GM12878 (cell line): Measurements from ENCODE around the gene TAS2R16. TPM values are rescaled to one million over a fixed set of nuclear protein-coding genes. Genes with fewer than 3 reads are reported as not detected.

Source experiments
- polyA plus RNA-seq, 11 experiments: library from polyadenylated mRNA; depleted of rRNA in 4 of 11; unstranded in 6 of 11; stranded (reverse) in 5 of 11; fragments of >200 nt; fragmentation: Nextera tagmentation in 4 of 11; fragmentation: Illumina TruSeq in 1 of 11; extraction: Ambion mirVana in 4 of 11; extraction: Trizol in 1 of 11; gene quantifications; 1 replicate in 1 of 11; 2 replicates in 10 of 11; pipeline versions ENCODE4 v1.2.1 to v1.2.3, GENCODE V29; 2011 to 2016; ENCODE audit warnings: inconsistent platforms in 2 of 11, missing spikeins in 2 of 11, low read depth in 1 of 11
- total RNA-seq, 4 experiments: library from RNA; depleted of rRNA in 3 of 4; stranded (reverse); fragments of >200 nt in 3 of 4; fragmentation: Illumina TruSeq in 1 of 4; extraction: Trizol in 1 of 4; gene quantifications; 2 replicates each; pipeline versions ENCODE4 v1.2.1 to v1.2.3, GENCODE V29; 2013 to 2021

The TAS2R16 gene
- total and polyA plus RNA-seq, 10 of the 15 experiments (the other 5 are each of a cell fraction or from before 2014, with no cell fraction given) = not detected

Other genes starting within 250 kb of the TAS2R16 start
- 0.22 and 0.23 TPM in 2 replicates for gene CADPS2, start 109.2 kb downstream of the TAS2R16 start, total RNA-seq (2014; rRNA removed)
- 0.37 and 0.40 TPM in 2 replicates for gene CADPS2, start 109.2 kb downstream of the TAS2R16 start, total RNA-seq (2014; rRNA removed; fragmentation: Illumina TruSeq; extraction: Trizol)
- 0.18 and 0.53 TPM in 2 replicates for gene CADPS2, start 109.2 kb downstream of the TAS2R16 start, total RNA-seq (2021)
- gene CADPS2, start 109.2 kb downstream of the TAS2R16 start, polyA plus RNA-seq (2011; rRNA removed) = 7.5 and 10.2 TPM in 2 replicates
- 0.29 and 0.30 TPM in 2 replicates for gene CADPS2, start 109.2 kb downstream of the TAS2R16 start, polyA plus RNA-seq (2014; fragmentation: Illumina TruSeq; extraction: Trizol)
- under 1 TPM; 0.16 TPM for gene CADPS2, start 109.2 kb downstream of the TAS2R16 start, polyA plus RNA-seq (2014; fragmentation: Nextera tagmentation; extraction: Ambion mirVana)
- gene CADPS2, start 109.2 kb downstream of the TAS2R16 start, polyA plus RNA-seq (2014; rRNA removed) = 0.16 and 0.27 TPM in 2 replicates
- under 1 TPM; 0.05 to 0.35 TPM for gene CADPS2, start 109.2 kb downstream of the TAS2R16 start, polyA plus RNA-seq (2016; fragmentation: Nextera tagmentation; extraction: Ambion mirVana)
- gene SLC13A1, start 204.3 kb upstream of the TAS2R16 start, total RNA-seq (2014; rRNA removed) = not detected in 2 replicates
- not detected in 2 replicates for gene SLC13A1, start 204.3 kb upstream of the TAS2R16 start, total RNA-seq (2014; rRNA removed; fragmentation: Illumina TruSeq; extraction: Trizol)
- 0.10 TPM in 1 of 2 replicates, not detected in the other for gene SLC13A1, start 204.3 kb upstream of the TAS2R16 start, total RNA-seq (2021)
- gene SLC13A1, start 204.3 kb upstream of the TAS2R16 start, polyA plus RNA-seq (2011; rRNA removed) = not detected in 2 replicates
- not detected in 2 replicates for gene SLC13A1, start 204.3 kb upstream of the TAS2R16 start, polyA plus RNA-seq (2014; fragmentation: Illumina TruSeq; extraction: Trizol)
- gene SLC13A1, start 204.3 kb upstream of the TAS2R16 start, polyA plus RNA-seq (2014; fragmentation: Nextera tagmentation; extraction: Ambion mirVana) = not detected
- not detected in 2 replicates for gene SLC13A1, start 204.3 kb upstream of the TAS2R16 start, polyA plus RNA-seq (2014; rRNA removed)
- not detected for gene SLC13A1, start 204.3 kb upstream of the TAS2R16 start, polyA plus RNA-seq (2016; fragmentation: Nextera tagmentation; extraction: Ambion mirVana)